ENCODE data around the gene GPR34.
A peak's percentile ranks its signal among the peaks of the same experiment; 100 is the strongest.
"Not testable (repeated sequence)": the region's sequence is repeated elsewhere in the genome, so short reads cannot be mapped to it uniquely, and the experiment has no call there.

The GPR34 gene

DNA sequence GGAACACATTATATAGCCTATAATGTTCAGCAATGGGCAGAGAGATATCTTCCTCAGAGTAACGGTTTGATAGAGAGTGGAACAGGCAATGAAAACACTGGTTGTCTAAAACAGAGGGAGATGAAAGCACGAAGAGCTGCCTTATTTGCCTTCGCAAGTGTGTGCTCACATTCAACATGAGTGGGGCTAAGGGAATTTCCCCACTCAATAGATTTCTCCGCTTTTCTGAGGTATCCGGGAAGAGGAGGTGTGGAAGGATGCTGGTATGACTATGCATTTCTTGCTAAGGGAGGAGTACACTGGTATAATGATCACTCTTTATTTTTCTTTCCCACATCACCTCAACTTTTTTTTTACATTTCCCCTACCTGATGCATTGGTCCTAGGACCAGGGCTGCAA, 27.4 kb downstream of the GPR34 start:
- H3K27ac ChIP-seq (ENCODE audit: insufficient read depth, low read length, poor library complexity, severe bottlenecking) = no peak overlapping the region

DNA sequence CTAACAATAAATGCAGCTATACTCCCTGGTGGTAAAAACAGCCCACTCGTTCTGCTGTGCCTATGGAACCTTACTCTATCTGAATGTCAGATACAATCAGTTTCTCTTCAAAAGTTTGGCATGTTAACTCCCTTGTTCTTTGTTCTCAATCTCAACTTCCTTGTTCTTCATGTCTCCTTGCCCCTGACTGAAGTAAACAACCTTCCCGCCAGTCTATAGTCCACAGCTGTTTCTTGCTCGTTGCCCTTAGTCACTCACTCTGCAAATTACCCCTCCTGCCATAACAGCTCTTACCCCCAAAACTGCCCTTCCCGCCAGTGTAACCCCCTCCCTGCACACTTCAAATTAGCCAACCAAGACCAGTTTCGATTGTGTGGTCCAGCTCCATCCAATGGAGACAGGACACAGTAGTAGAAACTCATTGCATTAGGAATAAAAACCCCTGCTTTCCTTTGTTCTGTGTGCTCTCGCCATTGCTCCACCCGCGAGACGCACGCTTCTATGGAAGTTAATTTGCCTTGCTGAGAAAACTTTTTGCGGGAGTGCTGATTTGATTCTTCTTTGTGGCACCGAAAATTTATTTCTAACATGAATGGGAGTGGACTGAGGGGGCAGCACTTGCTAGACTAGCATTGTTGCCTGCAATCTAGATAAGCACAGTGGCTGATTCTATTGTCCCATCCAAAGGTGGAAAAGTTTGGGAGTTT, 28.1 kb downstream of the GPR34 start:
- DNase-seq = no peak
- Histone ChIP-seq H3K27ac (ENCODE audit: insufficient read depth, low read length, poor library complexity, severe bottlenecking) (no peak overlapping the region), H3K4me1 (ENCODE audit: control insufficient read depth, insufficient read depth, low read length, poor library complexity, severe bottlenecking) (no peaks in the 10 kb centered on the region), H3K4me3 (ENCODE audit: insufficient read depth, low read depth, low read length, poor library complexity, severe bottlenecking) (no peak overlapping the region), H3K27me3 (replicated peaks; ENCODE audit: control insufficient read depth, insufficient read depth, low read length, poor library complexity, severe bottlenecking) (no peaks in the 10 kb centered on the region), H3K9me3 (ENCODE audit: control insufficient read depth, low read length) (no peaks in the 10 kb centered on the region), H3K36me3 (ENCODE audit: control insufficient read depth, insufficient read depth, low read length) (no peaks in the 10 kb centered on the region)

More for the DNA sequence above, 27.4 kb downstream of the GPR34 start:
- no peaks in the 10 kb centered on the region for H3K9me3 ChIP-seq (ENCODE audit: control insufficient read depth, low read length)
- no peaks in the 10 kb centered on the region for H3K36me3 ChIP-seq (ENCODE audit: control insufficient read depth, insufficient read depth, low read length)
- no peaks in the 10 kb centered on the region for H3K4me1 ChIP-seq (ENCODE audit: control insufficient read depth, insufficient read depth, low read length, poor library complexity, severe bottlenecking)
- DNase-seq = no peak
- no peak overlapping the region for H3K4me3 ChIP-seq (ENCODE audit: insufficient read depth, low read depth, low read length, poor library complexity, severe bottlenecking)
- no peaks in the 10 kb centered on the region for H3K27me3 ChIP-seq (replicated peaks; ENCODE audit: control insufficient read depth, insufficient read depth, low read length, poor library complexity, severe bottlenecking)

DNA sequence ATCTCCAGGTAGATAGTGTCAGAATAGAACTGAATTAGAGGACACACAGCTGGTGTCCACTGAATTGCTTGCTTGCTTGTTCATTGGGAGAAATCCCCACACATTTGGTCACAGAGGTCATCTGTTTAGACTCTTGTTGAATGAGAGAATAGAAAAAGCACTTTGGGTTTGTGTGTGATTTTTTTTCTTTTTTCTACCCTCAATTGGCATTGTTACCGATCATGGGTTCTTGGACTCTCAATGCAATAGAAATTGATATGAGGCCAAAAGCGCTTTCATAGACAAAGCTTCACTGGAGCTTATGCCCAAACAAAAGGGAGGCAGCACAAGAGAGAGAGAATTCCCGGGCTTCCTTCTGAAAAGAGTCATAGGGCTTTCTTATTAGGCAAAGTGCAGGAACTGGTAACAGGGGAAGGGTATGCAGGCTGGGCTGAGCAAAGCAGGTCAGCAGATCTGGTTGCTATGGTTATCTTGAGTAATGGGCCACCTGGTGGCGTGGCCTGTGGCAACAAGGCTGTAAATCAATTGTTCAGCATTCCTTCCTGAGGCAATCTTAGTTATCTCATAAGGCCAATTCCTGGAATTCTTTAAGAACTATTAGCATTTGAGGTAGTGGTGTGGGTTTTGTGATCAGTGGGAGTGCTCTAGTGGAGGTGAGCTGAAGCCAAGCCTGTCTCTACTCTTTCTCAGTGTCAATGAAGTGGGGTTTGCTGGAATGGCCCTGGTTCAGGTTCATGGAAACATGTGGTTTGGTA, 29.9 kb downstream of the GPR34 start:
- Histone ChIP-seq H3K27me3 (replicated peaks; ENCODE audit: control insufficient read depth, insufficient read depth, low read length, poor library complexity, severe bottlenecking) (no peaks in the 10 kb centered on the region), H3K4me3 (ENCODE audit: insufficient read depth, low read depth, low read length, poor library complexity, severe bottlenecking) (no peak overlapping the region), H3K4me1 (ENCODE audit: control insufficient read depth, insufficient read depth, low read length, poor library complexity, severe bottlenecking) (no peaks in the 10 kb centered on the region), H3K27ac (ENCODE audit: insufficient read depth, low read length, poor library complexity, severe bottlenecking) (no peak overlapping the region), H3K36me3 (ENCODE audit: control insufficient read depth, insufficient read depth, low read length) (no peaks in the 10 kb centered on the region), H3K9me3 (ENCODE audit: control insufficient read depth, low read length) (no peaks in the 10 kb centered on the region)
- DNase-seq = no peak

DNA sequence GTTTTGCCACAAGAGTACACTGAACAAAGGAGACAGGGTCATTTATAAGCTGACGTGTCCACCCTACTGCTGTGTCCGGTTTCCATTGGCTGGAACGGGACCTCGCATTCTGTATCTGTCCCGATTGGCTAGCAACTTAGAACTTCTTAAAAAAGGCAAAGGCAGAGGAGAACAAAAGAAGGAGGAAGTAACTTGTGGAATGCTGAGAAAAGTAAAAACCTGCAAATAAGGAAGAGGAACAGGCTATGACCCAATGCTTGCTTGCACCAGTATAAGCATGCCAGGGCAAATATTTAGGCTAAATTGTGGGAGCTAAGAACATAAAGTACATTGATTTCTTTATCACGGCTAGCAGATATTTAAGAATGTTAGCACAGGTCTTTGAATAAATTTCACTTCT, 30.8 kb downstream of the GPR34 start:
- H3K36me3 ChIP-seq (ENCODE audit: control insufficient read depth, insufficient read depth, low read length); H3K4me3 ChIP-seq (ENCODE audit: insufficient read depth, low read depth, low read length, poor library complexity, severe bottlenecking); H3K4me1 ChIP-seq (ENCODE audit: control insufficient read depth, insufficient read depth, low read length, poor library complexity, severe bottlenecking); H3K27ac ChIP-seq (ENCODE audit: insufficient read depth, low read length, poor library complexity, severe bottlenecking); H3K9me3 ChIP-seq (ENCODE audit: control insufficient read depth, low read length); DNase-seq; H3K27me3 ChIP-seq (replicated peaks; ENCODE audit: control insufficient read depth, insufficient read depth, low read length, poor library complexity, severe bottlenecking): not testable (repeated sequence)

DNA sequence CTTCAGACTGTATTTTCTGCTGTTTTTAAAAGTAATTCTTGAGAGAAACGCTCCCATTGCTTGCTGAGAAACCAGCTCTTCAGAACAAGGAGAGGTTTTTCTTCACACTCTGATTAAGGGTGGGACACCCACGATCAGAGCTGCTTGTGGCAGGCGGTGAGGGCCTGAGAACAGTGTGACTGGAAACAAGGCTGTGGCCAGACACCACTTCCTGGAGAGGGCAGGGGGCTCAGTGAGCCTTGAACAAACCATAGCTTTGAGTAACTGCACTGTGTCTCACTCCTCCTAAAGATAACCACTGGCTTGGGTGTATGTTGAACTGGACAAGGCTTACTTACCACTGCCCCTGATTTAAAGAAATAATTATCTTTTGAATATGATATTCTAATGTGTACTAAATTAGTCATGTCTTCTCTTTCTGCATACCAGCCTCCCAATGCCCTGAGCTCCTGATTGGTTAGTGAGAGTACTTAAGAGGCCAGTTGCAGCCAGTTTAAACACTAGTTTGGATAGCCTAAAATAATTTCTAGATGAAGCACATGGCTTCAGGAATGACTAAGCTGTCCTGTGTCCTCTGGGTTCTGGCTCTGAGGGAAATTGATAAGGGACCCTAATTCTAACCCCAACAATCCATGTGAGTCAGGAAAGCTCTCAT, 31.5 kb downstream of the GPR34 start:
- H3K27ac ChIP-seq (ENCODE audit: insufficient read depth, low read length, poor library complexity, severe bottlenecking) = no peak overlapping the region
- peaks cover 3% of the 10 kb centered on the region for H3K4me1 ChIP-seq (ENCODE audit: control insufficient read depth, insufficient read depth, low read length, poor library complexity, severe bottlenecking)
- H3K9me3 ChIP-seq (ENCODE audit: control insufficient read depth, low read length) = no peaks in the 10 kb centered on the region
- H3K4me3 ChIP-seq (ENCODE audit: insufficient read depth, low read depth, low read length, poor library complexity, severe bottlenecking) = no peak overlapping the region
- no peaks in the 10 kb centered on the region for H3K36me3 ChIP-seq (ENCODE audit: control insufficient read depth, insufficient read depth, low read length)
- no peaks in the 10 kb centered on the region for H3K27me3 ChIP-seq (replicated peaks; ENCODE audit: control insufficient read depth, insufficient read depth, low read length, poor library complexity, severe bottlenecking)
- DNase-seq = peak in 1 of 3 donors; percentile 16

DNA sequence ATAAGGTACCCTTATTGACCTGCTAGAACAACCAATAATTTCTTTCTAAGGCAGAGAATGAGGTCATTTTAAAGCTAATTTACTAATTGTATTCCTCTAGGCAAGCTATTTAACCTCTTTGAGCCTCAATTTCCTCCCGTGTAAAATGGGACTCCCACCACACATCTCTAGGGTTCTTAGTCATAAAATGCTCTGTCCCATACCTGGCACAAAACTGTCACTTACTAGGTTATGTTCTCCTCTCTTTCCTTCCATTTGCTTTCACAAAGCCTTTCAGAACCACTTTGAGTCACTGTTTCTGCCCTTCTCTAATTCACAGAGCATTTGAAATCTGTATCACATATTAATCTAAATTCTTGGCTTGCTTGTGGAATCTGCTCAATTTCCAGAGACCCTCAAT, 32.8 kb downstream of the GPR34 start:
- Histone ChIP-seq H3K9me3 (ENCODE audit: control insufficient read depth, low read length) (no peaks in the 10 kb centered on the region), H3K4me1 (ENCODE audit: control insufficient read depth, insufficient read depth, low read length, poor library complexity, severe bottlenecking) (peaks cover 3% of the 10 kb centered on the region), H3K4me3 (ENCODE audit: insufficient read depth, low read depth, low read length, poor library complexity, severe bottlenecking) (no peak overlapping the region), H3K27me3 (replicated peaks; ENCODE audit: control insufficient read depth, insufficient read depth, low read length, poor library complexity, severe bottlenecking) (no peaks in the 10 kb centered on the region), H3K36me3 (ENCODE audit: control insufficient read depth, insufficient read depth, low read length) (no peaks in the 10 kb centered on the region), H3K27ac (ENCODE audit: insufficient read depth, low read length, poor library complexity, severe bottlenecking) (no peak overlapping the region)
- DNase-seq = no peak

DNA sequence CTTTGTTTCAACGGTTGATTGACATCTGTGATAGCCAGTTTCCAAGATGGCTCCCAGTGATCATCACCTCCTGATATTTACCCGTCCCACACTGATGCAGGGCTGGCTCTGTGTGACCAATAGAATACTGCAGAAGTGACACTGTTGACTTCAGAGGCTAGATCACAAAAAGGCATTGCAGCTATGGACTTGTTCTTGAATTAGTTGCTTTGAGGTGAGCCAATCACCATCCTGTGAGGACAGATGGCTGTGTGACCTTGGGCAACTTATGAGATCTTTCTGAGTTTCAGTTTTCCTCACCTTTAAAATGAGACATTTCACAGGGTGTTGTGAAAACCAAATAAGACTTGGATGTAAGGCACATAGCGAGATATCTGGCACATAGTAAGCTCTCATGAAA, 33.4 kb downstream of the GPR34 start:
- no peak for DNase-seq
- peaks cover 3% of the 10 kb centered on the region for H3K4me1 ChIP-seq (ENCODE audit: control insufficient read depth, insufficient read depth, low read length, poor library complexity, severe bottlenecking)
- H3K9me3 ChIP-seq (ENCODE audit: control insufficient read depth, low read length) = no peaks in the 10 kb centered on the region
- no peaks in the 10 kb centered on the region for H3K36me3 ChIP-seq (ENCODE audit: control insufficient read depth, insufficient read depth, low read length)
- H3K27me3 ChIP-seq (replicated peaks; ENCODE audit: control insufficient read depth, insufficient read depth, low read length, poor library complexity, severe bottlenecking) = no peaks in the 10 kb centered on the region
- no peak overlapping the region for H3K27ac ChIP-seq (ENCODE audit: insufficient read depth, low read length, poor library complexity, severe bottlenecking)
- no peak overlapping the region for H3K4me3 ChIP-seq (ENCODE audit: insufficient read depth, low read depth, low read length, poor library complexity, severe bottlenecking)

DNA sequence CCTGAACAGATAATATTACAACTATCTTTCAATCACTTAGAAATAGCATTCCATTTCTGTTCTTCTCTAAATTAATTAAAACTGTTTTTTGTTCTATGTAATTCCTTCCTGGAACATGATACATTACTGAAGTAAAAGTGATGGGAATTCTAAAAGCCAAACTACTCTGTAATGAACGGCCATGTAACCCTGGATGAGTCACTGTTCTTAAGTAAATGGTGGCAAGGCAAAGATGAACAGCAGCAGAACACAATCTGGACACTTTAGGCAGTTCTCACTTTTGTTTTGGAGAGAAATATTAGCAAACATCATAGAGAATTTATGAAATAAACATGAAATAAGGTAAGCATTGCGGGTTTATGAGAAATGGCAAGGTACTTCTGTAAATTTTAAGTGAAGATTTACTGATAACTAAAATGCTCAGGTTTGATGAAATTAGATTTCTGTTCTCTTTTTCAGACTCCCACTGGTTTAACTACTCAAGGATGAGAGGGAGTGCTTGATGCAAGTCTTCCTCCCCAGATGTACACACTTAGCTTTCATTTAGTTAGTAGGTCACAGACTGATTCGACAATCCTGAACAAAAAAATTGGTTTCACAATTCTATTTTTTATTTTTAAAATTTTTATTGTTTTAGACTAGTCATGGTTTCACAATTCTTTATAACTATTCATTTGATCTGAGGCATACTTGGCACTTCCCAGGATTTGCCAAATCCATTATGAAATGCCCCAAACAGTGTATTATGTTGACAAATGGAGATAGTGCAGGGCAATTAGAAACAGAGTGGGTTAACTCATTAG, 34.2 kb downstream of the GPR34 start:
- DNase-seq = no peak
- Histone ChIP-seq H3K9me3 (ENCODE audit: control insufficient read depth, low read length) (no peaks in the 10 kb centered on the region), H3K36me3 (ENCODE audit: control insufficient read depth, insufficient read depth, low read length) (no peaks in the 10 kb centered on the region), H3K4me3 (ENCODE audit: insufficient read depth, low read depth, low read length, poor library complexity, severe bottlenecking) (no peak overlapping the region), H3K27ac (ENCODE audit: insufficient read depth, low read length, poor library complexity, severe bottlenecking) (no peak overlapping the region), H3K4me1 (ENCODE audit: control insufficient read depth, insufficient read depth, low read length, poor library complexity, severe bottlenecking) (peaks cover 3% of the 10 kb centered on the region), H3K27me3 (replicated peaks; ENCODE audit: control insufficient read depth, insufficient read depth, low read length, poor library complexity, severe bottlenecking) (no peaks in the 10 kb centered on the region)

DNA sequence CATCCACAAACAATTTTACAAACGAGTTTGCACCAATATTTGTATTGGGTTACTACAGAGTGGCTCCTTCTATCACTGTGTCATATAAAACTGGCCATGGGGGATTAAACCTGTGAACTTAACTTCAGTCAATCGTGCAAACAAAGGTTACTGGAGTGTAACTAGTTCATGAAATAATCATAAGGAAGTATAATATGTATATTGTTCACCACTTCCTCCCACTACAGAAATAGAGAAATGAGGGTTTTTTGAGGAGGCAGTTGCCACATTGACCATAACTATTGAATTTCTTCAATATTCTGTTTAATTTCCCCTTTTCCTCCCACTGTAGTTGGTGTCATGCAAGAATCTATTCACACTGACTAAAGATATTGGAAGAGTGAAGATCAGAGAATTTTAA, 35.1 kb downstream of the GPR34 start, which contains the start of gene GPR82:
GPR82 (plus strand) TSS at position 356 of the 400 bp plus-strand sequence. CDS start 2,846 bp downstream, outside the sequence.
- no peak for DNase-seq
- Histone ChIP-seq H3K4me3 (ENCODE audit: insufficient read depth, low read depth, low read length, poor library complexity, severe bottlenecking) (no peak within 1 kb of the TSS), H3K4me1 (ENCODE audit: control insufficient read depth, insufficient read depth, low read length, poor library complexity, severe bottlenecking) (peaks cover 3% of the 10 kb centered on the region), H3K27me3 (replicated peaks; ENCODE audit: control insufficient read depth, insufficient read depth, low read length, poor library complexity, severe bottlenecking) (no peaks in the 10 kb centered on the region), H3K36me3 (ENCODE audit: control insufficient read depth, insufficient read depth, low read length) (no peaks in the 10 kb centered on the region), H3K9me3 (ENCODE audit: control insufficient read depth, low read length) (no peaks in the 10 kb centered on the region), H3K27ac (ENCODE audit: insufficient read depth, low read length, poor library complexity, severe bottlenecking) (no peak within 1 kb of the TSS)

All from effector memory CD4-positive, alpha-beta T cell (primary cell).